K562 (cell line): ENCODE results near the gene PRDM11. TPM values are rescaled to one million over a fixed set of nuclear protein-coding genes. Genes with fewer than 3 reads are reported as not detected.

Source experiments
- ATAC-seq: fragments of 200-7000 bp; cut with Tn5 transposase; 3 replicates; pipeline ENCODE4 v1.9.1; 2020; ENCODE audit warnings: moderate library complexity
- BruUV-seq: library from RNA; stranded (reverse); fragments of 400-500 nt; replicated peaks from 2 replicates; lab custom pipeline; 2021; lab: Mats Ljungman, UMichigan
- CTCF ChIA-PET: fragments of 300-600 bp; formaldehyde crosslinking; extraction: SDS; loops from one replicate; lab custom pipeline; 2021; ENCODE audit warnings: low intra/inter-chr PET ratio; lab: Yijun Ruan, JAX
- POLR2A ChIA-PET: fragments of 300-600, 350-650 bp; sonication (Branson Sonifier 250); formaldehyde crosslinking; extraction: SDS; loops from one replicate; lab custom pipeline; 2021; ENCODE audit warnings: antibody characterized with exemption, inconsistent platforms; lab: Yijun Ruan, JAX
- DNase-seq, 4 experiments: peaks; one replicate each; pipeline versions ENCODE4 v3.0.0 to v3.0.0-alpha.2; 2011 to 2018; ENCODE audit warnings: low spot score in 3 of 4, mixed read lengths in 3 of 4; ENCODE audit errors: extremely low read depth in 1 of 4
- FAIRE-seq: peaks from 2 replicates; lab custom pipeline; 2011; peaks lifted over from hg19 to GRCh38; lab: Jason Lieb, UNC
- H2AFZ ChIP-seq: 2 replicates; pipeline ENCODE4 v1.6.0; 2011; ENCODE audit warnings: low read depth, low read length, control low read depth, inconsistent platforms
- H3K27ac ChIP-seq: fragments of 200-600 bp; 3 replicates; pipeline ENCODE4 v1.8.0; 2011; ENCODE audit warnings: low read depth, mild to moderate bottlenecking, control low read depth, inconsistent platforms, low read length, moderate library complexity, mixed read lengths; ENCODE audit errors: extremely low read depth
- H3K27me3 ChIP-seq, 2 experiments: fragments of 300-600 bp in 1 of 2; 2 replicates in 1 of 2; 3 replicates in 1 of 2; pipeline versions ENCODE4 v1.6.0 to v1.8.0; 2011; ENCODE audit warnings: inconsistent platforms in 2 of 2, low read length in 2 of 2, mild to moderate bottlenecking in 1 of 2, mixed read lengths in 1 of 2, moderate library complexity in 1 of 2; ENCODE audit not compliant: control insufficient read depth in 2 of 2, insufficient read depth in 2 of 2
- H3K36me3 ChIP-seq: fragments of 300-600 bp; 3 replicates; pipeline ENCODE4 v1.8.0; 2011; ENCODE audit warnings: mild to moderate bottlenecking, low read length, inconsistent platforms; ENCODE audit not compliant: control insufficient read depth, insufficient read depth
- H3K4me1 ChIP-seq, 2 experiments: fragments of 200-600 bp in 1 of 2; replicated peaks in 1 of 2; 2 replicates in 1 of 2; 3 replicates in 1 of 2; pipeline versions ENCODE4 v1.5.1 to v1.8.0; 2011; ENCODE audit warnings: inconsistent platforms in 2 of 2, low read length in 2 of 2, mild to moderate bottlenecking in 1 of 2, mixed read lengths in 1 of 2, moderate library complexity in 1 of 2; ENCODE audit not compliant: control insufficient read depth in 2 of 2, insufficient read depth in 2 of 2
- H3K4me2 ChIP-seq: 2 replicates; pipeline ENCODE4 v1.6.1; 2011; ENCODE audit warnings: low read length, control low read depth, inconsistent platforms, mixed read lengths; ENCODE audit not compliant: insufficient read depth
- H3K4me3 ChIP-seq: fragments of 200-600 bp; sonication (generic), shearing (Covaris generic); 2 replicates; pipeline ENCODE4 v1.5.1; 2016; ENCODE audit warnings: control low read depth, inconsistent platforms
- H3K79me2 ChIP-seq: fragments of 200-600 bp; 3 replicates; pipeline ENCODE4 v1.8.0; 2011; ENCODE audit warnings: low read length, inconsistent platforms; ENCODE audit not compliant: control insufficient read depth, insufficient read depth
- H3K9ac ChIP-seq, 2 experiments: 2 replicates each; pipeline versions ENCODE4 v1.6.0 to v1.6.1; 2011; ENCODE audit warnings: low read depth in 2 of 2, low read length in 2 of 2, control low read depth in 1 of 2, inconsistent platforms in 1 of 2, mild to moderate bottlenecking in 1 of 2, mixed read lengths in 1 of 2; ENCODE audit not compliant: insufficient read depth in 1 of 2
- H3K9me1 ChIP-seq: one replicate; pipeline ENCODE4 v1.6.0; 2011; ENCODE audit warnings: inconsistent platforms, mild to moderate bottlenecking, low read length, moderate library complexity; ENCODE audit not compliant: control insufficient read depth, insufficient read depth
- H3K9me3 ChIP-seq: replicated peaks from 2 replicates; pipeline ENCODE4 v1.5.1; 2011; ENCODE audit warnings: low read depth, low read length, inconsistent platforms; ENCODE audit not compliant: control insufficient read depth, insufficient read depth
- H4K20me1 ChIP-seq: replicated peaks from 2 replicates; pipeline ENCODE4 v1.6.1; 2011; ENCODE audit warnings: low read length, inconsistent platforms, mixed read lengths; ENCODE audit not compliant: control insufficient read depth, insufficient read depth
- PHF20 ChIP-seq: fragments of 450-650 bp; IDR thresholded peaks from 2 replicates; pipeline ENCODE4 v1.6.1; 2018; ENCODE audit not compliant: partially characterized antibody
- SRSF7 ChIP-seq: fragments of 200-400 bp; formaldehyde crosslinking; optimal IDR thresholded peaks from 2 replicates; pipeline ENCODE3; 2017; ENCODE audit warnings: mild to moderate bottlenecking, low read depth, low read length
- TCF7L2 ChIP-seq: fragments of 150-350 bp; IDR thresholded peaks from 2 replicates; pipeline ENCODE4 v1.6.1; 2016; ENCODE audit warnings: low read depth, mild to moderate bottlenecking, low read length, moderate library complexity
- ZNF696 ChIP-seq: fragments of 250-450 bp; sonication (Bioruptor Pico); conservative IDR thresholded peaks from 2 replicates; pipeline ENCODE4 v1.4.0; 2020; ENCODE audit warnings: mild to moderate bottlenecking, moderate library complexity
- WGBS: fragments of 100-300 bp; shearing (Covaris generic); methylation state at CpG from one replicate; pipeline ENCODE4 v1.1.6; 2016; ENCODE audit warnings: low coverage, mixed read lengths; ENCODE audit not compliant: insufficient coverage; ENCODE audit errors: missing lambda C conversion rate; 5-methylcytosine and 5-hydroxymethylcytosine counted together
- in situ Hi-C: fragments of 300-500 bp; cut with MboI; formaldehyde crosslinking; loops from 4 replicates; pipeline ENCODE4 v1.15.0; 2018; ENCODE audit warnings: inconsistent platforms, mixed read lengths
- intact Hi-C: fragments of 100-400 bp; cut with micrococcal nuclease; formaldehyde crosslinking; loops from 2 replicates; pipeline ENCODE4 v1.14.2; 2022
- polyA plus RNA-seq, 8 experiments: library from polyadenylated mRNA; depleted of rRNA in 4 of 8; stranded (reverse) in 5 of 8; unstranded in 3 of 8; fragments of >200 nt; fragmentation: Nextera tagmentation in 2 of 8; fragmentation: Illumina TruSeq in 1 of 8; extraction: Ambion mirVana in 2 of 8; extraction: Trizol in 1 of 8; gene quantifications; 2 replicates each; pipeline versions ENCODE4 v1.2.1 to v1.2.3, GENCODE V29; 2011 to 2014; ENCODE audit warnings: inconsistent platforms in 1 of 8, missing spikeins in 1 of 8
- total RNA-seq, 7 experiments: library from RNA; depleted of rRNA in 6 of 7; stranded (reverse); fragments of >200 nt in 6 of 7; fragmentation: Illumina TruSeq in 2 of 7; extraction: Trizol in 2 of 7; gene quantifications; 2 replicates each; pipeline versions ENCODE4 v1.2.1 to v1.2.3, GENCODE V29; 2011 to 2021; ENCODE audit warnings: low replicate concordance in 1 of 7
- TF ChIP-seq, protein P1 (sequence below), 3 experiments: IDR thresholded peaks in 2 of 3; conservative IDR thresholded peaks in 1 of 3; 2 replicates each; pipeline ENCODE4 v1.5.1; 2011 to 2012; ENCODE audit warnings: low read length in 3 of 3, mild to moderate bottlenecking in 3 of 3, control low read depth in 2 of 3, improper control_type of control experiment in 1 of 3, inconsistent platforms in 1 of 3, low read depth in 1 of 3, mixed read lengths in 1 of 3, moderate library complexity in 1 of 3; ENCODE audit not compliant: insufficient read depth in 2 of 3
- TF ChIP-seq, protein P2 (sequence below), 2 experiments: fragments of 200-800 bp in 1 of 2; sonication (Bioruptor generic) in 1 of 2; sonication (generic) in 1 of 2; formaldehyde crosslinking in 1 of 2; IDR thresholded peaks in 1 of 2; conservative IDR thresholded peaks in 1 of 2; 2 replicates each; pipeline versions ENCODE4 v1.5.0 to v1.6.1; 2016 to 2020; ENCODE audit warnings: missing compliant biosample characterization in 1 of 2, missing genetic modification characterization in 1 of 2, missing genetic modification reagents in 1 of 2

The PRDM11 gene
- total and polyA plus RNA-seq, 9 of the 15 experiments (the other 6 are each of a cell fraction or from before 2014, with no cell fraction given): 0.01 to 1.1 (median 0.29) TPM

DNA sequence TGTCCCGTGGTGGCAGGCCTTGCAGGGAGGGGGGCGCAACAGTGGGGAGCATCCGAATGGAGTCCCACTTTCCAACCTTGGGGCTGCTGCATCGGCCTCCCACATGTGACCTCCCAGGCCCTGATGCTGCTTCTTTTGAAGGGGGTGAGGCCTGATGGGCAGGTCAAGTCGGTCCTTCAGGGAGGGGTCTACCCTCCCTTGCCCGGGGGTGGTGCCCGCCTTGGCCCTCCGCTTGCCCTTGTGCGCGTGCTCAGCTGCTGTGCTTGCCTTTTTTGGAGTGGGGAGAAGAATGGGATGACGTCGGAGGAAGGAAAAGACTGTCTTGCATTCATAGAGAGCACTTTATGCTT is 66.9 kb downstream of the PRDM11 start:
- Histone ChIP-seq H4K20me1 (peaks cover 22% of the 10 kb centered on the region), H3K27me3 (peaks cover 5 to 46% of the 10 kb centered on the region in 2 experiments; a peak in 3 of 5 replicates), H2AFZ (no peak overlapping the region), H3K27ac (no peak overlapping the region), H3K36me3 (no peaks in the 10 kb centered on the region), H3K9me1 (peaks cover 3% of the 10 kb centered on the region), H3K79me2 (no peaks in the 10 kb centered on the region), H3K9ac (no peak overlapping the region), H3K4me2 (no peak overlapping the region), H3K9me3 (no peaks in the 10 kb centered on the region), H3K4me3 (no peak overlapping the region), H3K4me1 (peaks cover 0 to 6% of the 10 kb centered on the region in 2 experiments; a peak in 1 of 5 replicates)
- DNase-seq (no peak), ATAC-seq (no peak), FAIRE-seq (no peak)
- intact Hi-C loops (loop anchor here (10.0 kb wide), 1 partner anchor 122 kb away; no protein-coding TSS in a partner anchor), in situ Hi-C loops (no loop called here)
- CTCF ChIA-PET: no interaction called here
- TF ChIP-seq SRSF7 (no peak), PHF20 (no peak), TCF7L2 (no peak), ZNF696 (CRISPR knock-in tag) (no peak)
- TF ChIP-seq, protein P1, sequence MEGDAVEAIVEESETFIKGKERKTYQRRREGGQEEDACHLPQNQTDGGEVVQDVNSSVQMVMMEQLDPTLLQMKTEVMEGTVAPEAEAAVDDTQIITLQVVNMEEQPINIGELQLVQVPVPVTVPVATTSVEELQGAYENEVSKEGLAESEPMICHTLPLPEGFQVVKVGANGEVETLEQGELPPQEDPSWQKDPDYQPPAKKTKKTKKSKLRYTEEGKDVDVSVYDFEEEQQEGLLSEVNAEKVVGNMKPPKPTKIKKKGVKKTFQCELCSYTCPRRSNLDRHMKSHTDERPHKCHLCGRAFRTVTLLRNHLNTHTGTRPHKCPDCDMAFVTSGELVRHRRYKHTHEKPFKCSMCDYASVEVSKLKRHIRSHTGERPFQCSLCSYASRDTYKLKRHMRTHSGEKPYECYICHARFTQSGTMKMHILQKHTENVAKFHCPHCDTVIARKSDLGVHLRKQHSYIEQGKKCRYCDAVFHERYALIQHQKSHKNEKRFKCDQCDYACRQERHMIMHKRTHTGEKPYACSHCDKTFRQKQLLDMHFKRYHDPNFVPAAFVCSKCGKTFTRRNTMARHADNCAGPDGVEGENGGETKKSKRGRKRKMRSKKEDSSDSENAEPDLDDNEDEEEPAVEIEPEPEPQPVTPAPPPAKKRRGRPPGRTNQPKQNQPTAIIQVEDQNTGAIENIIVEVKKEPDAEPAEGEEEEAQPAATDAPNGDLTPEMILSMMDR (IDR thresholded peaks at IDR 0.05 in 2 of 3, conservative IDR thresholded peaks at IDR 0.05 in 1 of 3; ENCODE audit: insufficient read depth in 2 of 3, low read depth in 1 of 3, low read length in 3 of 3): peak in 1 of 3 experiments; percentile 8; a peak in 1 of 6 replicates
- TF ChIP-seq, protein P2, sequence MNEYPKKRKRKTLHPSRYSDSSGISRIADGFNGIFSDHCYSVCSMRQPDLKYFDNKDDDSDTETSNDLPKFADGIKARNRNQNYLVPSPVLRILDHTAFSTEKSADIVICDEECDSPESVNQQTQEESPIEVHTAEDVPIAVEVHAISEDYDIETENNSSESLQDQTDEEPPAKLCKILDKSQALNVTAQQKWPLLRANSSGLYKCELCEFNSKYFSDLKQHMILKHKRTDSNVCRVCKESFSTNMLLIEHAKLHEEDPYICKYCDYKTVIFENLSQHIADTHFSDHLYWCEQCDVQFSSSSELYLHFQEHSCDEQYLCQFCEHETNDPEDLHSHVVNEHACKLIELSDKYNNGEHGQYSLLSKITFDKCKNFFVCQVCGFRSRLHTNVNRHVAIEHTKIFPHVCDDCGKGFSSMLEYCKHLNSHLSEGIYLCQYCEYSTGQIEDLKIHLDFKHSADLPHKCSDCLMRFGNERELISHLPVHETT (CRISPR knock-in tag; conservative IDR thresholded peaks at IDR 0.05 in 1 of 2, IDR thresholded peaks at IDR 0.05 in 1 of 2): no peak
- POLR2A ChIA-PET: no interaction called here
- BruUV-seq: no TSS peak
- 28% methylated on average over 9 of the region's 12 CpGs for WGBS
